HG02623 (cell line): ENCODE results near the gene KL.

Experiments
- ATAC-seq: cut with Tn5 transposase; IDR thresholded peaks from one replicate; pipeline ENCODE4 v1.9.1; 2021; ENCODE audit warnings: moderate library complexity; ENCODE audit not compliant: unreplicated experiment

KL gene

DNA sequence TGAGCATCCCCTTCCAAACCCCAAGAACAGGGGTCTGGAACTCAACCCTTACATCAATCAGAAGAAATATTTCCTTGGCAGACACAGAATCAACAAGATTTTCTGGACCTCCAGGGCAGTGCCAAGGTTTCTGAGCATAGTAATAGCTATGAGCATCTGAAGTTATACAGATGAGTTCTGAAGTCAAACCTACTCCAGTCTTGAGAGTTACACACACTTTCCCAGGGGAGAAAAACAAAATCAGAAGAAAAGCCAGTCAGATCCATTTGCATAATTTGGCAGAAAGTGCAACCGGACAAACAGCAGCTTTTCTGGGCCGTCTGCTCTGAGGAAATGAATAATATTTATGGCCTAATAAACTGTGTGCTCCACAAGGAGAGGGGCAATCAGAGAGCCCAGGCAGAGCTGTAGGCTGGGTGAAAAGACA, 93.1 kb downstream of the KL start:
- no peak for ATAC-seq

DNA sequence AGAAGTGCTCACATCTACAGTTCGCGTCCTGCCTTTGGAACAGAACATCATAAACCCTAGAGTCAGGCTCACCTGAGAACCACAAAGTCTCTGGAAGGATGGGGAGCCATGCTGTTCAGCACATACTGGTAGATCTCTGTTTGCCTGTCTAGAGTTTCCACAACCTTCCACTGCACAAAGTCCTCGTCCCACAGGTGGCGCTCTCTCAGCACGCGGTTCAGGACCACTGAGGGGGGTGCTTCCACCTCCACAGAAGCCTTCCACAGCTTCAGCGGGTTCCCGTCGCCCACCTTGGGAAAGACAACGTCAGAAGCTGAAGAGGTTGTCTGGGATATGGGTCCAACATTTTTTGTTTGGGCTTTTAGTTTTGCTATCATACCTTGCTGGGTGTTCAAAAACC, 93.6 kb downstream of the KL start:
- no peak for ATAC-seq

DNA sequence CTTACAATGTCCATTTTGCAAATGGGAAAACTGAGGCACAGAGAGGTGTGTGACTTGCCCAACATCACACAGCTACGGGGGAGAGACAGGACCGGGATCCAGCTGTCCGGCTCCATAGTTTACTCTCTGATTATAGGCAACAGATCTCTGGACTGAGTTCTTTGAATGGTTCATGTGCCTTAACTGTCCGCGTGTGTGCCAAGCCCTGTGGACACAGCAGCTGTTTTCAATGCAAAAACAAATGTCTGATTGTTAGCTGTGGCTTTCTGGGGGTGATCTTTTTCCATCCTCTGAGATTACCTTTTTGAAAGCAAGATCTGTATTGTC, 94.1 kb downstream of the KL start:
- no peak for ATAC-seq

DNA sequence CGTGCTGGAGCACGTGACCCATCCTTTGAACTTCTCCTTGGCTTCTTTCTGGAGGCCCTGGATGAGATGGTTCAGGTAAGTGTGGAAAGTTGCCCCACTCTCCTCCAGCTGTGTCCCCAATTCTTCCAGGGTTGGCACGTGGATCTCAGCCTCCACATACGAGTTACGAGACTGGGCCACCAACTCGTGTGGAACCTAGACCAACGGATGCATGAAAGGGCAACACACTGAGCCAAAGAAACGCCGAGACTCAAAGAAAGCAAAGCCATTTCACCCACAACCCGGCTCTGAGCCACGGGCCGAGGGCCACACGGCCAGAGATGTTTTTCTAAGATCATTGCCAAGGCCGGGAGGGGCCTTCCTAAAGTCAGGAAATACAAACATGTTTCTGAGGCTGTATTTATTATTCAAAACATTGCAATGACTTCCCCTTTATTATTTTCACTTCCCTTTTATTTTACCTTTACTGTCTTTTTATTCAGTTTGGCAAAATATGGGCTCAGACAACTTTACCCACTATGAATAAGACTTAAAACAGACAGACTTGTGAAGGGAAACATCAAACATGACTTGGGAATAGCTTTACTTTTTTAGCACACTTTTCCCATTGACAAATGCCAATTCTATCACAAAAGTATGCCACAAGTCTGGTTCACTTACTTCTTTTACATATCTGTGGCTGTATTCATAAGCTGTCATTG, 94.6 kb downstream of the KL start:
- no peak for ATAC-seq

DNA sequence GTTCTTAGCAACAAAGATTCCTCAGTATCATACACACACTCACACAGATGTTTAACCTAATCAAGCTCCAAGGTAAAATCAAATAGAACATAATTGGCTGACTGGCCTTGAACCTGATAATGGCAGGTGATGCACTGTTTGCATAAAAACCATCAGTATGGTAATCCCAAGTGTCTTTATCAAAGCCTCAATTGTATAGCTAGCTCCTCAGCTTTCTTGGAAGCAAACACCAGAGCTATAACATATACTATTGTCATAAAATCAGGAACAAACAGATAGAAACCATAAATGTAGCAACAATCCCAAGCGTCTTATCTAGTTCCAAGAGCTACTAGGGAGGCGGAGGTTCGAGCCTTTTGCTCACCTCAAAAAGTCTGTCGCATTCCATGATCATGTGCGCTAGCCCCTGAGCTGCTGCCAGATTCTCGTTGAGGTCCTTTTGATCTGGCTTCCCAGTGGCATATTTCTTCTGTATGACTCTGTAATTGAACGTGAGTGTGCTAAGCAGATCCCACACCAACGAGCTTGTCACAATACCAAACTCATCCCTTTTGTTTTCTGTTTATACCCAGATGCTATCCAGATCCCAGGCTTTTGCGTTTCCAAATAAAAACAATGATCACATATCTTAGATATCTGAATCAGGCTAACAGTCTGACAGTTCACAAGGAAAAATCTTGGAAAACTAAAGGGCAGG, 95.3 kb downstream of the KL start:
- ATAC-seq, result no peak

DNA sequence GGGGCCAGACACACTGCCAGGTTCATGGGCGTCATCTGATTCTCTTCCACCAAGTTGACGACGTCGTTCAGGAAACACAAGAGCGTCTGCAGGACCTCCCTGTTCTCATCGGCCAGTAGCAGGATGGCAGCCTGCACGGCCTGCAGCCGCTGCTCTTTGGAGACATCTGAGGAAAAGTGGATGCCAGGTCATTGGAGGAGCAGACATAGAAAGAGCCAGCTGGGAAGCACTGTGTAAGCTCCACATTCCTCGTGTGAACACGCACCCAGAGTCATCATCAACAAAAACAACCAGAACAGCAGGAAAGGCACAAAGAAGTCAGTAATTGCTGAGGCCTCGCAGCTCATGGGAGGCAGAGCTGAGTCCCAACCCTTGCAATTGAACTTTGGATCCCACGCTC, 96.5 kb downstream of the KL start:
- ATAC-seq, result no peak

DNA sequence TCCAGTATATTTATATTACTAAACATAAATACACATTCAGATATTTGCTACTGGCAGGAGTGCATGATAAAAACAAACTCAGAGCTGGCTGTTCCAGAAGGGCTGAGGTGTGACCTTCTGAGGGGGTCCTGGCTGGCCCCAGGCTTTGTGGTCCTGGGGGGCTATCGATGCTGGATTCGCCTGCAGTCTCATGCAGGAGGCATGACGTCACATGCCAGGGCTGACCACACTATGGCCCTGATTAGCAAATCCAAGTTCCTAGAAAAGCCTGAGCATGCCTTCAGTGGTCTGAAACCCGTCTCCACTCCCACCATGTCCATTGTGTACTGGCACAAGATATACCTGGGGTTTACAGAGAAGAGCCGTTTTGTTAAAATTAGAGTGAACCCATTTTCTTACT, 97.9 kb downstream of the KL start:
- no peak for ATAC-seq

DNA sequence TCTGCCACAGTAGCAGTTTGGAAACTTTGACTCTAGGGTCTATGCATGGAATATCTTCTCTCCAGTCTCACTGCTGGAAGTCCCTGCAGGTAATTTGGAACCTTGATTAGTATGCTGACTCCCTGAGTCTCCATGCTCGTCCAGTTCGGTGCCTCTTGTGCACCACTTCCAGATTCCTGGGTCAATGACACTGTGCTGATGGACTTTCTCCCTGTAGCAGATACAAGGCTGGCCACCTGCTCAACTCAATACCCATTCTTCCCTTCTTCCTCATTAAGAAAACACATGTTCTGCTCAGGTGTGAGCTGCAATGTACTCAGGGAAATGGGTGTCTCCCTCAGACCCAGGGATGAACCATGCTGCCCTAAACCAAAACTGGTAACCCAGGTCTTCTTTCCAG, 99.1 kb downstream of the KL start:
- ATAC-seq, result no peak
